Uterus (tissue), 2 donors: ENCODE results near the gene PLAC8.

Experiments
- CTCF ChIP-seq, 4 experiments: fragments of 200-600 bp in 2 of 4; fragments of 450-650 bp in 2 of 4; sonication (generic) in 2 of 4; IDR thresholded peaks; one replicate each; pipeline ENCODE4 v1.5.1; 2016 to 2019; ENCODE audit warnings: antibody characterized with exemption in 4 of 4, mild to moderate bottlenecking in 2 of 4, moderate library complexity in 1 of 4
- POLR2A ChIP-seq, 2 donors: fragments of 450-650 bp; IDR thresholded peaks; one replicate each; pipeline ENCODE4 v1.6.1; 2016; ENCODE audit warnings: antibody characterized with exemption in 2 of 2, mild to moderate bottlenecking in 1 of 2, moderate library complexity in 1 of 2

- TF ChIP-seq CTCF (IDR thresholded peaks at IDR 0.05) = no peak
- TF ChIP-seq POLR2A (IDR thresholded peaks at IDR 0.05) = no peak
Measured at GRCh38 chr4:83115656-83116285, 1.2 kb upstream of the PLAC8 start.
